A673 (cell line): ENCODE measurements around the gene ZNF672. TPM values are rescaled to one million over a fixed set of nuclear protein-coding genes. Genes with fewer than 3 reads are reported as not detected.

Source experiments
- BruUV-seq: library from RNA; stranded (reverse); fragments of 400-500 nt; replicated peaks from 2 replicates; lab custom pipeline; 2021; lab: Mats Ljungman, UMichigan
- CTCF ChIA-PET: fragments of 300-600 bp; sonication (Branson Sonifier 250); formaldehyde crosslinking; loops from one replicate; lab custom pipeline; 2022; ENCODE audit warnings: antibody characterized with exemption; lab: Charles Lee
- POLR2A ChIA-PET: fragments of 300-600 bp; sonication (Branson Sonifier 250); formaldehyde crosslinking; loops from one replicate; lab custom pipeline; 2022; ENCODE audit warnings: antibody characterized with exemption; ENCODE audit not compliant: low non-redundant PET; lab: Charles Lee
- DNase-seq: peaks from one replicate; pipeline ENCODE4 v3.0.0-alpha.2; 2015; ENCODE audit warnings: low spot score
- H3K27ac ChIP-seq: fragments of 200-600 bp; sonication (generic); 2 replicates; pipeline ENCODE4 v1.5.1; 2016; ENCODE audit warnings: mixed run types, low read depth, mild to moderate bottlenecking, mixed read lengths, antibody characterized with exemption, low read length; ENCODE audit not compliant: poor library complexity, severe bottlenecking
- H3K27me3 ChIP-seq: fragments of 200-600 bp; sonication (generic); replicated peaks from 2 replicates; pipeline ENCODE4 v1.6.1; 2017; ENCODE audit warnings: mixed run types, low read depth, mild to moderate bottlenecking, mixed read lengths, antibody characterized with exemption, low read length; ENCODE audit not compliant: insufficient read depth, poor library complexity
- H3K36me3 ChIP-seq: fragments of 200-600 bp; sonication (generic); 2 replicates; pipeline ENCODE4 v1.6.1; 2016; ENCODE audit warnings: mixed run types, mild to moderate bottlenecking, mixed read lengths, antibody characterized with exemption, low read length; ENCODE audit not compliant: insufficient read depth, poor library complexity, severe bottlenecking
- H3K4me1 ChIP-seq: fragments of 200-600 bp; sonication (generic); 2 replicates; pipeline ENCODE4 v1.6.1; 2017; ENCODE audit warnings: mixed run types, mild to moderate bottlenecking, mixed read lengths, antibody characterized with exemption, low read length; ENCODE audit not compliant: insufficient read depth, poor library complexity, severe bottlenecking
- H3K4me3 ChIP-seq: fragments of 200-600 bp; sonication (generic); 2 replicates; pipeline ENCODE4 v1.5.1; 2016; ENCODE audit warnings: low read depth, mixed run types, mild to moderate bottlenecking, mixed read lengths, low read length; ENCODE audit not compliant: poor library complexity, severe bottlenecking
- H3K9me3 ChIP-seq: fragments of 200-600 bp; sonication (generic); 2 replicates; pipeline ENCODE4 v1.6.1; 2016; ENCODE audit warnings: mixed run types, low read depth, mild to moderate bottlenecking, mixed read lengths, antibody characterized with exemption, low read length; ENCODE audit not compliant: poor library complexity, severe bottlenecking
- CTCF ChIP-seq: fragments of 300-800, 200-600 bp; sonication (generic); conservative IDR thresholded peaks from 2 replicates; pipeline ENCODE4 v1.5.1; 2017; ENCODE audit warnings: low read depth, mild to moderate bottlenecking, antibody characterized with exemption, low read length, moderate library complexity, mixed read lengths
- EZH2 ChIP-seq: fragments of 200-600 bp; sonication (generic); IDR thresholded peaks from 2 replicates; pipeline ENCODE4 v1.6.1; 2017; ENCODE audit warnings: borderline replicate concordance, low read depth, mild to moderate bottlenecking, mixed read lengths, antibody characterized with exemption, low read length; ENCODE audit not compliant: poor library complexity, severe bottlenecking
- intact Hi-C: fragments of 100-400 bp; cut with micrococcal nuclease; formaldehyde crosslinking; loops from one replicate; pipeline ENCODE4 v1.10.0; 2022; ENCODE audit not compliant: unreplicated experiment
- total RNA-seq: library from RNA; stranded (reverse); gene quantifications from 2 replicates; pipeline ENCODE4 v1.2.3, GENCODE V29; 2021

ZNF672 gene
- total RNA-seq, 1 experiment from 2014 or later: 21.6 TPM

DNA sequence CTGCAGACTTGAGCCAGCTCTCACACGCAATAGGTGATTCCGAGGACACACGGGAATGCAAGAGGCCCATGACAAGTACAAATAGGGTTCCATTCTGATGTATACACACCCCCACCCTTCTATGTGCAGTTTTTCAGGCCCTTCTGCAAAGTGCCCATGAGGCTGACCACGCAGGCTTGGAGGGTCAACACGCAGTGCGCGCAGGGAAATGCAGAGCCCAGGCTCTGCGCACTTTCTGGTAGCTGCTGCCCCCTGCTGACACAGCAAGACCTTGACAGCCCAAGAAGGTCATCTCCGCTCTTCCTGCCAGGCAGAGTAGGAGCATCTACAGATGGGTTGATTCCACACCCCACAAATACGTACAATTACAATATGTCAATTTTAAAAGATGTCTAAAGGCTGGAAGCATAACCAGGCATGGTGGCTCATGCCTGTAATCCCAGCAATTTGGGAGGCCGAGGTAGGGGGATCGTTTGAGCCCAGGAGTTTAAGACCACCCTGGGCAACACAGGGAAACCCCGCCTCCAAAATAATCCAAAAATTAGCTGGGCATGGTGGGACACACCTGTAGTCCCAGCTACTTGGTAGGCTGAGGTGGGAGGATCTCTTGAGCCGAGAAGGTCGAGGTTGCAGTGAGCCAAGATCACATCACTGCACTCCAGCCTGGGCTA, 30.8 kb upstream of the ZNF672 start:
- peak; percentile 52 for DNase-seq
- intact Hi-C loops: loop anchor here (1.0 to 5.0 kb wide), 3 partner anchors 105 to 403 kb away; partner anchors contain the start of gene OR14I1
- Histone ChIP-seq H3K27me3 (peaks cover 3% of the 10 kb centered on the region), H3K27ac (no peak overlapping the region), H3K4me1 (no peaks in the 10 kb centered on the region), H3K36me3 (no peaks in the 10 kb centered on the region), H3K4me3 (no peak overlapping the region), H3K9me3 (no peaks in the 10 kb centered on the region)
- CTCF ChIA-PET: interaction anchor here (0.9 to 1.3 kb wide), 2 partner anchors 185 to 190 kb away, joined by 3 to 5 read pairs; no protein-coding TSS in a partner anchor
- POLR2A ChIA-PET: no interaction called here
- TF ChIP-seq EZH2: no peak
- TF ChIP-seq CTCF: peak; percentile 81
- no TSS peak for BruUV-seq

DNA sequence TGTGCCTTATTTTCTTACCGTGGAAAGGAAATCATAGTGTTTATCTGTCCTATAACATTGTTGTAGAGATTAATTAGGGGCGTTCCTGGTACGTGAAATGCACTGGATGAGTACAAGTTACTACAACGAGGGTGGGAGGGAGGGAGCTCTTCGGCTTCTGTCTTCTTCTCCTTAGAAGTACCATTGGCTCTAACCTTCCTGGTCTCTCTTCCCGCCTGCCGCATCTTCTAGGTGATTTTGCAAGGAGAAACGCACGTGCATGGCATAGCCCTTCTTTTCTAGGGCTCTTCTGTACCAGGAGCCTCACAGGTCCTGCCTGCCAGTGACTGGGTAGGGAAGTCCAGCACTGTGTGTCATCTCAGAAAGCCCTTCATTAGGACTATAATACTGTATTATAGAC, 29.1 kb upstream of the ZNF672 start:
- no TSS peak for BruUV-seq
- no peak for DNase-seq
- Histone ChIP-seq H3K27me3 (no peaks in the 10 kb centered on the region), H3K9me3 (no peaks in the 10 kb centered on the region), H3K27ac (no peak overlapping the region), H3K4me3 (no peak overlapping the region), H3K4me1 (no peaks in the 10 kb centered on the region), H3K36me3 (no peaks in the 10 kb centered on the region)
- intact Hi-C loops: loop anchor here (5.0 kb wide), 1 partner anchor 107 kb away; the partner anchor contains the start of gene OR14I1
- CTCF ChIA-PET: no interaction called here
- TF ChIP-seq EZH2 (no peak), CTCF (no peak)
- POLR2A ChIA-PET: no interaction called here

GRCh38 chr1:248810000-248810726, 27.9 kb upstream of the ZNF672 start:
- CTCF ChIA-PET: no interaction called here
- H3K4me1 ChIP-seq: no peaks in the 10 kb centered on the region
- no peak for TF ChIP-seq CTCF
- no peak for TF ChIP-seq EZH2
- intact Hi-C loops: loop anchor here (5.0 kb wide), 1 partner anchor 108 kb away; the partner anchor contains the start of gene OR14I1
- no TSS peak for BruUV-seq
- H3K27ac ChIP-seq: no peak overlapping the region
- H3K9me3 ChIP-seq: no peaks in the 10 kb centered on the region
- H3K27me3 ChIP-seq: no peaks in the 10 kb centered on the region
- H3K36me3 ChIP-seq: peaks cover 8% of the 10 kb centered on the region
- POLR2A ChIA-PET: no interaction called here
- no peak overlapping the region for H3K4me3 ChIP-seq
- DNase-seq: no peak
